Measurements from ENCODE around the gene MAPKAP1. TPM values are rescaled to one million over a fixed set of nuclear protein-coding genes. Genes with fewer than 3 reads are reported as not detected.

MAPKAP1 gene
- total and polyA plus RNA-seq, 2 experiments from 2014 or later: 68.5 to 74.5 TPM

DNA sequence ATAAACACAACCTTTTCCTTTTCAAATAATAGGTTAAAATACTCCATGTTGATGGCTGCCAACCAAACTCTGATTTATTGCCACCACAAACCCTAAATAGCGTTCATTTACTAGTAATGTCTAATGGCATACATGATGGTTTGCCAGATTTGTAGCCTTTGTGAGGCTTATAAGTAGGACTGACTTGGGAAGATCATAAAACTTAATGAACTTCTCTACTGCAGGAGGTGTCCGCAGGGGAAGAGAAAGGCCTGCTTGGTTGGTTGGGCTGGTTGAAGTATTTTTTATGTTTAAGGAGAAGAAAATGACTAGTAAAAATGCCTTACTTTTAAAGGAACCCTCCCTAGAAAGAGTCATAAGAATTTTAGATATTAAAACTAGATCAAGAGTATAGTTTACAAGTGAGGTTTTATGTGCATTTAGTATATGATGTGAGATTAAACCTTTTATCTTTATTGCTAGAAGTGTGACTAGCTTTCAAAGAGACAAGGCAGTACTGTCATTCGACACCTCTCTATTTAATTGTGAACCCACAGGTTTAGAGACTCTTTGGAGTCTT is 45.1 kb upstream of the MAPKAP1 start:
- in situ Hi-C loops (cut with MboI): no loop called here
- H3K9ac ChIP-seq: no peak overlapping the region

DNA sequence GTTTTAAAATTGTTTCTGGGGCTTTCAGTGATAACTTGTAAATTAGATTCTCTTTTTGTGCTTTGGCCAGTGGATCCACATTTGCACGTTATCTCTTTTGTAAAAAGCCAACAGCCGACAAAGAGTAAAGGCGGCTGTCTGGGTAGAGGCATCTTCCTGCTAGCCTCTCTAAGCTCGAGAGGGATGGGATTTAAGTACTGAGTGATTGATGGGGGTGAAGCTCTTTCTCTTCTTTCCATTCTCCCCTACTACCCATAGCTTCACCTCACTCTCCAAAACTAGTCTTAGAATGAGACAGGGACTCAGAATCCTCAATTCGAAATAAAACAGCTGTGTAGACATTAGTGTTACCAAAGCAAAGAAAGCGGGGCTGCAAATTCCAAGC is 43.6 kb upstream of the MAPKAP1 start:
- no peak for TF ChIP-seq EZH2phosphoT487 (IDR thresholded peaks at IDR 0.05; ENCODE audit: insufficient read depth, low read depth)
- no peak for TF ChIP-seq EZH2 (IDR thresholded peaks at IDR 0.05; ENCODE audit: insufficient read depth, poor library complexity, severe bottlenecking)
- H3K4me3 ChIP-seq: peak overlapping the region; percentile 88
- peaks cover 83% of the 10 kb centered on the region for H3K79me2 ChIP-seq (ENCODE audit: insufficient read depth)
- no peaks in the 10 kb centered on the region for H4K20me1 ChIP-seq (ENCODE audit: insufficient read depth)
- DNase-seq: peak; percentile 41
- H3K9me3 ChIP-seq (ENCODE audit: low read depth): no peaks in the 10 kb centered on the region
- H2AFZ ChIP-seq: peak overlapping the region; percentile 0; the same call in 1 of the 2 replicates
- peaks cover 2% of the 10 kb centered on the region for H3F3A ChIP-seq (ENCODE audit: insufficient read depth)
- H3K36me3 ChIP-seq (ENCODE audit: low read depth): no peaks in the 10 kb centered on the region
- peak overlapping the region; percentile 84 for H3K4me2 ChIP-seq (ENCODE audit: unreplicated experiment)
- peak overlapping the region; percentile 18 for H3K27ac ChIP-seq
- H3K27me3 ChIP-seq (replicated peaks; ENCODE audit: insufficient read depth): no peaks in the 10 kb centered on the region
- H3K9me2 ChIP-seq (ENCODE audit: insufficient read depth): no peaks in the 10 kb centered on the region
- 39 to 51% methylated on average over 6 of the region's 6 CpGs for WGBS, 2 experiments (ENCODE audit: low coverage in 1 of 2, low lambda C conversion rate in 2 of 2, missing lambda C conversion rate in 2 of 2)
- H3K9ac ChIP-seq: peak overlapping the region; percentile 78
- H3K4me1 ChIP-seq (ENCODE audit: insufficient read depth): peaks cover 50% of the 10 kb centered on the region
- in situ Hi-C loops (cut with MboI): no loop called here

More for the DNA sequence above, 45.1 kb upstream of the MAPKAP1 start:
- Histone ChIP-seq H3K36me3 (ENCODE audit: low read depth) (no peaks in the 10 kb centered on the region), H3K4me2 (ENCODE audit: unreplicated experiment) (no peak overlapping the region), H3K79me2 (ENCODE audit: insufficient read depth) (peaks cover 99% of the 10 kb centered on the region), H3K27ac (no peak overlapping the region), H3K9me3 (ENCODE audit: low read depth) (no peaks in the 10 kb centered on the region), H3K4me1 (ENCODE audit: insufficient read depth) (peaks cover 47% of the 10 kb centered on the region), H3F3A (ENCODE audit: insufficient read depth) (no peaks in the 10 kb centered on the region), H3K27me3 (replicated peaks; ENCODE audit: insufficient read depth) (no peaks in the 10 kb centered on the region), H3K9me2 (ENCODE audit: insufficient read depth) (no peaks in the 10 kb centered on the region), H4K20me1 (ENCODE audit: insufficient read depth) (no peaks in the 10 kb centered on the region), H3K4me3 (peak overlapping the region; percentile 5; the same call in 1 of the 2 replicates), H2AFZ (no peak overlapping the region)
- no peak for TF ChIP-seq EZH2 (IDR thresholded peaks at IDR 0.05; ENCODE audit: insufficient read depth, poor library complexity, severe bottlenecking)
- TF ChIP-seq EZH2phosphoT487 (IDR thresholded peaks at IDR 0.05; ENCODE audit: insufficient read depth, low read depth): no peak
- no peak for DNase-seq
- 70 to 79% methylated on average over 3 of the region's 3 CpGs for WGBS, 2 experiments (ENCODE audit: low coverage in 1 of 2, low lambda C conversion rate in 2 of 2, missing lambda C conversion rate in 2 of 2)

DNA sequence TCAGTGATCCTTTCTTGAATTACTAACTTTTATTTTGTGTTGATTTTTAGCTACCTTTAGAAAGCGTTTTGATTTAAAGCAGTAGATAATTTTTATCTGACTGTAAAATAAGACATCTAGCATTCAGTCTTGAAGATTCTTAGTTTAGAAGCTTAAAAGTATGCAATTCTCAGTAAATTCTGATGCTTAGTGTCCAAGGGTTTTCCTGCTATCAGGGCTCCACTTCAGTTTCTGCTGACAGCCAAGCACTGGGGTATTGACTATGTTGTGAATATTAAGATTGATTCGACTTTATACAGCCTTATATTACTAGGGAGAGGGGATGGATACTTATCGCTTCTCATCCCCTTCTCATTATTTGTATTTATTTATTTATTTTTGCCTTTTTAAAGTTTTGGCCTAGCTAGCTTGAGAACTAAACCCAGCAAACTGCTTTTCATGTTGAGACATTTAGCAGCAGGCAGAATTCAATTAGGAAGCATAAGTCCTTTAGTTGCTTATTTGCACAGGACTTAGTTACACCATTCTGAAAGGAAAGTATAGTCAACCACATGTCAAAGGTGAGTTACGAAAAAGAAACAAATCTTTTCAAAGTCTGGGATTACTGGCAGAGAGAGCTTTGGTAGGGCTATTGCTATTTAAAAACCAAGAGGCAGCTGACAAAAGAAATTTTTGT is 43.1 kb upstream of the MAPKAP1 start:
- H3K4me1 ChIP-seq (ENCODE audit: insufficient read depth): peaks cover 55% of the 10 kb centered on the region
- H3K27me3 ChIP-seq (replicated peaks; ENCODE audit: insufficient read depth): no peaks in the 10 kb centered on the region
- H3K36me3 ChIP-seq (ENCODE audit: low read depth): no peaks in the 10 kb centered on the region
- peaks cover 8% of the 10 kb centered on the region for H3F3A ChIP-seq (ENCODE audit: insufficient read depth)
- peak overlapping the region; percentile 78 for H3K9ac ChIP-seq
- peak; percentile 27 for DNase-seq
- H2AFZ ChIP-seq: peak overlapping the region; percentile 82; the same call in 1 of the 2 replicates
- WGBS, 2 experiments (ENCODE audit: low coverage in 1 of 2, low lambda C conversion rate in 2 of 2, missing lambda C conversion rate in 2 of 2): 58 to 60% methylated on average over 4 of the region's 4 CpGs
- H3K27ac ChIP-seq: peak overlapping the region; percentile 18
- H3K9me2 ChIP-seq (ENCODE audit: insufficient read depth): no peaks in the 10 kb centered on the region
- H4K20me1 ChIP-seq (ENCODE audit: insufficient read depth): no peaks in the 10 kb centered on the region
- TF ChIP-seq EZH2phosphoT487 (IDR thresholded peaks at IDR 0.05; ENCODE audit: insufficient read depth, low read depth): no peak
- no peak for TF ChIP-seq EZH2 (IDR thresholded peaks at IDR 0.05; ENCODE audit: insufficient read depth, poor library complexity, severe bottlenecking)
- peak overlapping the region; percentile 84 for H3K4me2 ChIP-seq (ENCODE audit: unreplicated experiment)
- no peaks in the 10 kb centered on the region for H3K9me3 ChIP-seq (ENCODE audit: low read depth)
- in situ Hi-C loops (cut with MboI): no loop called here
- H3K4me3 ChIP-seq: peak overlapping the region; percentile 88
- peaks cover 78% of the 10 kb centered on the region for H3K79me2 ChIP-seq (ENCODE audit: insufficient read depth)

GRCh38 chr9:125749287-125749935 is 42.4 kb upstream of the MAPKAP1 start:
- in situ Hi-C loops (cut with MboI): no loop called here
- Histone ChIP-seq H3K27ac (peak overlapping the region; percentile 40), H3K9me3 (ENCODE audit: low read depth) (no peaks in the 10 kb centered on the region), H3K4me2 (ENCODE audit: unreplicated experiment) (peak overlapping the region; percentile 84), H4K20me1 (ENCODE audit: insufficient read depth) (no peaks in the 10 kb centered on the region), H3K9me2 (ENCODE audit: insufficient read depth) (no peaks in the 10 kb centered on the region), H3F3A (ENCODE audit: insufficient read depth) (peaks cover 14% of the 10 kb centered on the region), H3K9ac (peak overlapping the region; percentile 78), H3K79me2 (ENCODE audit: insufficient read depth) (peaks cover 71% of the 10 kb centered on the region), H2AFZ (peak overlapping the region; percentile 82; the same call in 1 of the 2 replicates), H3K27me3 (replicated peaks; ENCODE audit: insufficient read depth) (no peaks in the 10 kb centered on the region), H3K36me3 (ENCODE audit: low read depth) (no peaks in the 10 kb centered on the region), H3K4me3 (peak overlapping the region; percentile 88), H3K4me1 (ENCODE audit: insufficient read depth) (peaks cover 61% of the 10 kb centered on the region)
- 57 to 58% methylated on average over 4 of the region's 4 CpGs for WGBS, 2 experiments (ENCODE audit: low coverage in 1 of 2, low lambda C conversion rate in 2 of 2, missing lambda C conversion rate in 2 of 2)
- TF ChIP-seq EZH2phosphoT487 (IDR thresholded peaks at IDR 0.05; ENCODE audit: insufficient read depth, low read depth): no peak
- TF ChIP-seq EZH2 (IDR thresholded peaks at IDR 0.05; ENCODE audit: insufficient read depth, poor library complexity, severe bottlenecking): no peak
- no peak for DNase-seq

Data from GM23248 (cell line).